CD4-positive, alpha-beta T cell treated with Interleukin-1 beta for 1 hour (primary cell): ENCODE results near the gene DYNLT4.
"Not testable (repeated sequence)": the region's sequence is repeated elsewhere in the genome, so short reads cannot be mapped to it uniquely, and the experiment has no call there.

Experiments
- DNase-seq, 2 donors: peaks; one replicate each; pipeline ENCODE4 v3.0.0-alpha.2; 2020 to 2022

Gene DYNLT4

GRCh38 chr1:44828003-44828651 is 21.0 kb upstream of the DYNLT4 start:
- DNase-seq = no peak

GRCh38 chr1:44827197-44828002 is 20.2 kb upstream of the DYNLT4 start:
- no peak for DNase-seq

- peak in 1 of 2 donors; percentile 66 for DNase-seq
Observed at GRCh38 chr1:44826375-44827196, 19.4 kb upstream of the DYNLT4 start.

GRCh38 chr1:44824392-44824791 is 17.2 kb upstream of the DYNLT4 start:
- not testable (repeated sequence) for DNase-seq

- DNase-seq = no peak
Observed at GRCh38 chr1:44822981-44823451, 15.9 kb upstream of the DYNLT4 start.

- no peak for DNase-seq
Observed at GRCh38 chr1:44822131-44822701, 15.1 kb upstream of the DYNLT4 start.

GRCh38 chr1:44821240-44821715 is 14.1 kb upstream of the DYNLT4 start:
- no peak for DNase-seq

- no peak for DNase-seq
Observed at GRCh38 chr1:44820328-44821239, 13.4 kb upstream of the DYNLT4 start.

- DNase-seq = peak; percentile 86 to 90
Observed at GRCh38 chr1:44819608-44820327, 12.6 kb upstream of the DYNLT4 start.

GRCh38 chr1:44819196-44819607 is 12.1 kb upstream of the DYNLT4 start:
- no peak for DNase-seq

- DNase-seq = no peak
Observed at GRCh38 chr1:44817771-44818495, 10.8 kb upstream of the DYNLT4 start.

- DNase-seq = no peak
Observed at GRCh38 chr1:44817307-44817706, 10.2 kb upstream of the DYNLT4 start.

- not testable (repeated sequence) for DNase-seq
Observed at GRCh38 chr1:44815926-44816325, 8.8 kb upstream of the DYNLT4 start.

GRCh38 chr1:44812822-44813543 is 5.8 kb upstream of the DYNLT4 start:
- no peak for DNase-seq

GRCh38 chr1:44811234-44811633 is 4.1 kb upstream of the DYNLT4 start:
- no peak for DNase-seq

- not testable (repeated sequence) for DNase-seq
Observed at GRCh38 chr1:44810762-44811105, 3.6 kb upstream of the DYNLT4 start.

GRCh38 chr1:44810101-44810761 is 3.1 kb upstream of the DYNLT4 start:
- DNase-seq = peak; percentile 56 to 59

GRCh38 chr1:44808938-44809917 is 2.1 kb upstream of the DYNLT4 start:
- peak; percentile 91 to 92 for DNase-seq
